Caco-2 (cell line): Measurements from ENCODE around the gene PLXNA4. TPM values are rescaled to one million over a fixed set of nuclear protein-coding genes. Genes with fewer than 3 reads are reported as not detected.

Experiments
- BruUV-seq: library from RNA; stranded (reverse); fragments of 400-500 nt; replicated peaks from 2 replicates; lab custom pipeline; 2021; lab: Mats Ljungman, UMichigan
- CTCF ChIA-PET: fragments of 300-600 bp; sonication (Branson Sonifier 250); formaldehyde crosslinking; loops from one replicate; lab custom pipeline; 2022; ENCODE audit warnings: antibody characterized with exemption; lab: Charles Lee
- POLR2A ChIA-PET: fragments of 300-600 bp; sonication (Branson Sonifier 250); formaldehyde crosslinking; loops from one replicate; lab custom pipeline; 2022; ENCODE audit warnings: antibody characterized with exemption; lab: Charles Lee
- DNase-seq, 2 experiments: peaks; one replicate each; pipeline versions ENCODE4 v3.0.0 to v3.0.0-alpha.2; 2020 to 2022
- H3K27me3 ChIP-seq: replicated peaks from 2 replicates; pipeline ENCODE4 v1.6.0; 2011; ENCODE audit warnings: low read length; ENCODE audit not compliant: control insufficient read depth, insufficient read depth
- H3K36me3 ChIP-seq: 2 replicates; pipeline ENCODE4 v1.5.1; 2011; ENCODE audit warnings: low read length; ENCODE audit not compliant: control insufficient read depth, insufficient read depth
- H3K4me1 ChIP-seq: fragments of 250-450 bp; sonication (Bioruptor Pico); 2 replicates; pipeline ENCODE4 v1.5.1; 2020; ENCODE audit warnings: mild to moderate bottlenecking
- H3K4me3 ChIP-seq: 2 replicates; pipeline ENCODE4 v1.5.1; 2011; ENCODE audit warnings: low read depth, mild to moderate bottlenecking, control low read depth, low read length
- H3K9me3 ChIP-seq: fragments of 250-450 bp; sonication (Bioruptor Pico); 2 replicates; pipeline ENCODE4 v1.5.1; 2020; ENCODE audit warnings: mild to moderate bottlenecking, moderate library complexity
- H3K27ac Mint-ChIP-seq: one replicate; pipeline ENCODE4 v1.8.0; 2022; ENCODE audit warnings: mixed read lengths; ENCODE audit not compliant: unreplicated experiment
- H3K27me3 Mint-ChIP-seq: one replicate; pipeline ENCODE4 v1.8.0; 2022; ENCODE audit warnings: mixed read lengths; ENCODE audit not compliant: insufficient read depth, unreplicated experiment
- H3K36me3 Mint-ChIP-seq: one replicate; pipeline ENCODE4 v1.8.0; 2022; ENCODE audit warnings: mild to moderate bottlenecking, mixed read lengths; ENCODE audit not compliant: insufficient read depth, unreplicated experiment
- H3K4me1 Mint-ChIP-seq: one replicate; pipeline ENCODE4 v1.8.0; 2022; ENCODE audit warnings: low read depth, mixed read lengths; ENCODE audit not compliant: unreplicated experiment
- H3K4me3 Mint-ChIP-seq: one replicate; pipeline ENCODE4 v1.8.0; 2022; ENCODE audit warnings: mild to moderate bottlenecking, moderate library complexity, mixed read lengths; ENCODE audit not compliant: unreplicated experiment
- H3K9me3 Mint-ChIP-seq: one replicate; pipeline ENCODE4 v1.8.0; 2022; ENCODE audit warnings: mixed read lengths; ENCODE audit not compliant: unreplicated experiment
- intact Hi-C: fragments of 100-400 bp; cut with micrococcal nuclease; formaldehyde crosslinking; loops from one replicate; pipeline ENCODE4 v1.10.0; 2022; ENCODE audit not compliant: unreplicated experiment
- total RNA-seq: library from RNA; stranded (reverse); gene quantifications from 2 replicates; pipeline ENCODE4 v1.2.3, GENCODE V29; 2022
- TF ChIP-seq, protein P1 (sequence below), 2 experiments: fragments of 200-600 bp in 1 of 2; IDR thresholded peaks; 1 replicate in 1 of 2; 2 replicates in 1 of 2; pipeline versions ENCODE4 v1.5.1 to v1.8.0; 2011 to 2022; ENCODE audit warnings: antibody characterized with exemption in 1 of 2, control low read depth in 1 of 2, inconsistent platforms in 1 of 2, low read depth in 1 of 2, low read length in 1 of 2, mild to moderate bottlenecking in 1 of 2, moderate library complexity in 1 of 2; ENCODE audit not compliant: insufficient read depth in 1 of 2, severe bottlenecking in 1 of 2, unreplicated experiment in 1 of 2

Gene PLXNA4
- total RNA-seq, 1 experiment from 2014 or later = 0.43 TPM

GRCh38 chr7:132102391-132102790 lies 473.9 kb downstream of the PLXNA4 start:
- Histone ChIP-seq H3K36me3 (no peaks in the 10 kb centered on the region), H3K4me3 (no peak overlapping the region), H3K4me1 (peaks cover 10% of the 10 kb centered on the region), H3K27me3 (no peaks in the 10 kb centered on the region; the same call in 1 of the 2 replicates), H3K9me3 (no peaks in the 10 kb centered on the region)
- H3K4me1 Mint-ChIP-seq = peaks cover 6% of the 10 kb centered on the region
- H3K27ac Mint-ChIP-seq = no peak overlapping the region
- DNase-seq = no peak
- ChIA-PET CTCF (no interaction called here), POLR2A (no interaction called here)
- no peaks in the 10 kb centered on the region for H3K9me3 Mint-ChIP-seq
- intact Hi-C loops = no loop called here
- no peak overlapping the region for H3K4me3 Mint-ChIP-seq
- H3K27me3 Mint-ChIP-seq = peaks cover 14% of the 10 kb centered on the region
- TF ChIP-seq, protein P1, sequence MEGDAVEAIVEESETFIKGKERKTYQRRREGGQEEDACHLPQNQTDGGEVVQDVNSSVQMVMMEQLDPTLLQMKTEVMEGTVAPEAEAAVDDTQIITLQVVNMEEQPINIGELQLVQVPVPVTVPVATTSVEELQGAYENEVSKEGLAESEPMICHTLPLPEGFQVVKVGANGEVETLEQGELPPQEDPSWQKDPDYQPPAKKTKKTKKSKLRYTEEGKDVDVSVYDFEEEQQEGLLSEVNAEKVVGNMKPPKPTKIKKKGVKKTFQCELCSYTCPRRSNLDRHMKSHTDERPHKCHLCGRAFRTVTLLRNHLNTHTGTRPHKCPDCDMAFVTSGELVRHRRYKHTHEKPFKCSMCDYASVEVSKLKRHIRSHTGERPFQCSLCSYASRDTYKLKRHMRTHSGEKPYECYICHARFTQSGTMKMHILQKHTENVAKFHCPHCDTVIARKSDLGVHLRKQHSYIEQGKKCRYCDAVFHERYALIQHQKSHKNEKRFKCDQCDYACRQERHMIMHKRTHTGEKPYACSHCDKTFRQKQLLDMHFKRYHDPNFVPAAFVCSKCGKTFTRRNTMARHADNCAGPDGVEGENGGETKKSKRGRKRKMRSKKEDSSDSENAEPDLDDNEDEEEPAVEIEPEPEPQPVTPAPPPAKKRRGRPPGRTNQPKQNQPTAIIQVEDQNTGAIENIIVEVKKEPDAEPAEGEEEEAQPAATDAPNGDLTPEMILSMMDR (IDR thresholded peaks at IDR 0.05; ENCODE audit: insufficient read depth in 1 of 2, low read depth in 1 of 2, low read length in 1 of 2, severe bottlenecking in 1 of 2, unreplicated experiment in 1 of 2) = no peak
- BruUV-seq = no TSS peak
- H3K36me3 Mint-ChIP-seq = no peaks in the 10 kb centered on the region

DNA sequence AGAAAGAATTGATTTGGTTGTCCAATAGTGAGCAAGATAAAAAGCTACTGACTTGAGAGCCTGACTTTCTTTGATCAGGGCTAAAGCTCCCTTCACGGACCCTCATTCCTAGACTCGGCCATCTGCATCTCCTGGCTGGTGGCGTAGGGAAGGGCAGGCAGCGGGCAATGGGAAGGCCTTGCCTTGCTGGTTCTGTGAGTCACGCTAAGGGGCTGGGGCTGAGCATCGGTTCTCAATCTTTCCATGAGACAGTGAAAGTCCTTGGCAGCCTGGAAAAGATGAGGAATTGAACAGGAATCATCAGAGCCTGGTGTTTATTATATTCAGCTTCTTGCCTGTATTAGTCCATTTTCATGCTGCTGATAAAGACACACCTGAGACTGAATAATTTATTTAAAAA lies 475.3 kb downstream of the PLXNA4 start:
- Mint-ChIP-seq H3K27me3 (peaks cover 21% of the 10 kb centered on the region), H3K27ac (no peak overlapping the region), H3K36me3 (no peaks in the 10 kb centered on the region), H3K4me3 (no peak overlapping the region), H3K9me3 (no peaks in the 10 kb centered on the region), H3K4me1 (peaks cover 6% of the 10 kb centered on the region)
- no peak for DNase-seq
- ChIA-PET CTCF (no interaction called here), POLR2A (no interaction called here)
- no TSS peak for BruUV-seq
- H3K4me3 ChIP-seq = no peak overlapping the region
- intact Hi-C loops = no loop called here
- no peaks in the 10 kb centered on the region; the same call in 1 of the 2 replicates for H3K27me3 ChIP-seq
- H3K4me1 ChIP-seq = peaks cover 10% of the 10 kb centered on the region
- TF ChIP-seq, protein P1 (IDR thresholded peaks at IDR 0.05; ENCODE audit: insufficient read depth in 1 of 2, low read depth in 1 of 2, low read length in 1 of 2, severe bottlenecking in 1 of 2, unreplicated experiment in 1 of 2) = no peak
- no peaks in the 10 kb centered on the region for H3K9me3 ChIP-seq
- no peaks in the 10 kb centered on the region for H3K36me3 ChIP-seq

- CTCF ChIA-PET = no interaction called here
Measured at GRCh38 chr7:132100483-132100882, 475.8 kb downstream of the PLXNA4 start.

More at GRCh38 chr7:132100483-132100882, 475.8 kb downstream of the PLXNA4 start:
- Mint-ChIP-seq H3K9me3 (no peaks in the 10 kb centered on the region), H3K4me1 (peaks cover 6% of the 10 kb centered on the region), H3K27me3 (peaks cover 23% of the 10 kb centered on the region), H3K36me3 (no peaks in the 10 kb centered on the region), H3K4me3 (no peak overlapping the region), H3K27ac (no peak overlapping the region)
- H3K4me3 ChIP-seq = no peak overlapping the region
- intact Hi-C loops = no loop called here
- no peaks in the 10 kb centered on the region; the same call in 1 of the 2 replicates for H3K27me3 ChIP-seq
- TF ChIP-seq, protein P1 (IDR thresholded peaks at IDR 0.05; ENCODE audit: insufficient read depth in 1 of 2, low read depth in 1 of 2, low read length in 1 of 2, severe bottlenecking in 1 of 2, unreplicated experiment in 1 of 2) = no peak
- BruUV-seq = no TSS peak
- H3K36me3 ChIP-seq = no peaks in the 10 kb centered on the region
- peaks cover 10% of the 10 kb centered on the region for H3K4me1 ChIP-seq
- no peaks in the 10 kb centered on the region for H3K9me3 ChIP-seq
- DNase-seq = no peak
- POLR2A ChIA-PET = no interaction called here
